ENCODE measurements around the gene ZFP92.
A peak's percentile ranks its signal among the peaks of the same experiment; 100 is the strongest.
"Not testable (repeated sequence)": the region's sequence is repeated elsewhere in the genome, so short reads cannot be mapped to it uniquely, and the experiment has no call there.

The ZFP92 gene

GRCh38 chrX:153387345-153387744 is 23.9 kb upstream of the ZFP92 start:
- DNase-seq = no peak

DNA sequence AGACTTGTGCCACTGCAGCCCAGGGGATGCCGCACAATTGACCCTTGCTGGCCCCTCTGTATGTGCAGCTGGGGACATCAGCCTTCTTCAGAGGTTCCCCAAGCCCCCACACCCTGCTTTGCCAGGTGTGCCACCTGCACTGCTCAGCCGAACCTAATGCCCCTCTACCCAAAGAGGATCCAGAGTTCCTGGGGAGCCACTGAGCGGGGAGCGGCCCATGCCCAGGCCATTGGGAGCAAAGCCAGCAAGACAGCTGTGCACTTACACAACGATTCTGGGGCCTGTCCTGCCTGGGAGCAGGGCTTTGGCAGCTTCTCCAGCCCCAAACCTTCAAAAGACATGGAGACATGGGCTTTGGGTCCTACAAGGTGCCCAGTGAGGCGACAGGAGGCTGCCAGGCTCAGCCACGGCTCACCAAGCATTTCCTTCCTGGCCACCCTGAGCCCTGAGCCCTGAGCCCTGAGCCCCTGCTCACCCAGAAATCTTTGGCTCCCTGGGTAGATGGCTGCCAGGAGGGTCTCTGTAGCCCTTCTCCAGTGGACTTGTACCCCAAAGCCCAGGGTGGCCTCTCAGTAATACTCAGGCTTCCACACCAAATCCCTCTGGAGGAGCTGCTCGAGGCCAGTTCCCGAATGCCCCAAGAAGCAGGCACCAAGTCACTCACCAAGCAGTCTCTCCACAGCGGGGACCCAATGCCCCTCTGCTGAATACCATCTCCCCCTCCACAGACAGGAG is 23.1 kb upstream of the ZFP92 start:
- DNase-seq = no peak

DNA sequence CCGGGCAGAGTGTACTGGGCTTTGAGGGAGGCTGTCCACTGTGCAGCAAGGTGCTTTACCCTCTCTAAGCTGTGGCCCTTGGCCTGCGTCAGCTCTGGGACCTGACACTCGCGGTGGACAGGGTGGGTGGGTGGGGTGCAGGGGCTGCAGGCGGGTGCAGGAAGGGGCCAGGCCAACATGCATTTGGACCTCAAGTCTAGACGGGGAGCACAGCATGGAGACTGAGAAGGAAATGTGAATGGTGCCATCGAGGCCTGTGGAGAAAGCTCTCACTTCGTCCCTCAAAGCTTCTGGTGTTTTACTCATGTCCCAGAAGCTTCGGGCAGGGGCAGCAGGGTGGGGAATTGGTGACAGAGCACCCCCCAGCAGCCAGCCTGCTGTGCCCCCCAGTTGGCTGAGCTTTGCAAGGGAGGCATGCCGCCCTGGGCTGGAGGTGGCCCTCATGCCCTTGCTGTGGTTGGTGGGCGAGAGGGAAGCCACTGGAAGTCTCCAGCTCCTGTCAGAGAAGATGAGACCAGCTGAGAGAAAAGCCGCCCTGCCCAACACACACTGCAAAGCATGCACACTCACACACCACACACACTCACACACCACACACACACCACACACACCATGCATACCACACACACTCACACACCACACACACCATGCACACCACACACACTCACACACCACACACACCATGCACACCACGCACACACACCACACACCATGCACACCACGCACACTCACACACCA is 22.4 kb upstream of the ZFP92 start:
- DNase-seq = no peak

- not testable (repeated sequence) for DNase-seq
These were observed 21.9 kb upstream of the ZFP92 start for GRCh38 chrX:153389460-153389768.

GRCh38 chrX:153392642-153393321 is 18.5 kb upstream of the ZFP92 start:
- no peak for DNase-seq

GRCh38 chrX:153394612-153395011 is 16.7 kb upstream of the ZFP92 start:
- DNase-seq = no peak

GRCh38 chrX:153395613-153396319 is 15.5 kb upstream of the ZFP92 start:
- no peak for DNase-seq

- DNase-seq = no peak
These were observed 14.7 kb upstream of the ZFP92 start for GRCh38 chrX:153396320-153397195.

DNA sequence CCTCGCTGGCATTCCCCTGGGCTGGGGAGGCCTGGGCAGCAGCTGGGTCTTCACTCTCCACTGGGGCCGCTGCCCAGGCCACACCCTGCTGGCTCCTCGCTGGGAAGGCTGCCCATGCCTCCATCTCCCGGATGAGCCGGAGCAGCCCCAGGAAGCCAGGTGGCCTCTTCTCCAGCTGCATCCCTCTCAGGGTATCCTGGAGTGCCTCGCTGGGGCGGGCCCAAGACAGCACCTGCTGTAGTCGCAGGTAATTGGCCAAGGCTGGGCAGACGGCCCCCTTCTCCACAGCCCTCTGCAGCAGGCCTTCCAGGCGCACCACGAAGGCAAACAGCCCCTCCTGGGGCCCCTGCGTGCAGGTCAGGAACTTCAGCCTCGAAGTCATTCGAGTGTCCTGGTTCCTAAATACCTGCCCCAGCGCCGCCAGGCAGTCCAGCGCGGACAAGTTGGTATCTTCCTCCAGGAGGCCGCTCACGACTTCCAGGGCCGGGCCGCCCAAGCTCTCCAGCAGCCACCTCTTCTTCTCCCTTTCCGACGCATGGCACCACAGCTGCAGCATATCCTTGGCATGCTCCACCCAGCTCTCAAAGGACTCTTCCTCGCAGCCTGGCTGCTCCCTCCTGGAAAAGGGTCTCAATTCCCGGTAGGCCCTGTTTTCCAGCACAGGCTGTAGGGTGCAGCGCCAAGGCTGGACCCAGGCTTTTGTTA is 13.9 kb upstream of the ZFP92 start:
- DNase-seq = no peak

DNA sequence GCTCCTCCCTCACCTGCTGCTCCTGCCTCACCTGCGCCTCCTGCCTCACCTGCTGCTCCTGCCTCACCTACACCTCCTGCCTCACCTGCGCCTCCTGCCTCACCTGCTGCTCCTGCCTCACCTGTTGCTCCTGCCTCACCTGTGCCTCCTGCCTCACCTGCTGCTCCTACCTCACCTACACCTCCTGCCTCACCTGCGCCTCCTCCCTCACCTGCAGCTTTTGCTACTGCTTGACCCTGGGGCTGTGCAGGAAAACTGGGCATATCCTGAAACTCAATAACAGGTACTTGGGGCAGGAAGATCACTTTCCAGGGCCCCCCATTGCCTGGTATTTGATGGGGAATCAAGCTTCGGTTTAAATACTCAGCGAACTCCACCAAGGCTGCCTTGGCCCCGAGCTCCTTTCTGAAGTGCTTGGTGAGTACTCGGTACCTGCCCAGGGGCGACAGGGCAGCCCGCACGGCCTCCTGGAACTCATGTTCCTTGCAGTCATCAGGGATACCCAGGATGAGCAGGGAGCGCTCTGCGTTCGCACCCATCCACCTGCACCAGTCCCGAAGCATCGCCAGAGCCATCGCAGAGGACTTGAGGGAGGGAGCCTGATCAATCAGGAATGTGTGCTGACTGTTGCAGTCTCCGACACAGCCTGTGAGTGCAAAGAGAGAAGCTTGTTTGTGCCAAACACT is 12.9 kb upstream of the ZFP92 start:
- no peak for DNase-seq

DNA sequence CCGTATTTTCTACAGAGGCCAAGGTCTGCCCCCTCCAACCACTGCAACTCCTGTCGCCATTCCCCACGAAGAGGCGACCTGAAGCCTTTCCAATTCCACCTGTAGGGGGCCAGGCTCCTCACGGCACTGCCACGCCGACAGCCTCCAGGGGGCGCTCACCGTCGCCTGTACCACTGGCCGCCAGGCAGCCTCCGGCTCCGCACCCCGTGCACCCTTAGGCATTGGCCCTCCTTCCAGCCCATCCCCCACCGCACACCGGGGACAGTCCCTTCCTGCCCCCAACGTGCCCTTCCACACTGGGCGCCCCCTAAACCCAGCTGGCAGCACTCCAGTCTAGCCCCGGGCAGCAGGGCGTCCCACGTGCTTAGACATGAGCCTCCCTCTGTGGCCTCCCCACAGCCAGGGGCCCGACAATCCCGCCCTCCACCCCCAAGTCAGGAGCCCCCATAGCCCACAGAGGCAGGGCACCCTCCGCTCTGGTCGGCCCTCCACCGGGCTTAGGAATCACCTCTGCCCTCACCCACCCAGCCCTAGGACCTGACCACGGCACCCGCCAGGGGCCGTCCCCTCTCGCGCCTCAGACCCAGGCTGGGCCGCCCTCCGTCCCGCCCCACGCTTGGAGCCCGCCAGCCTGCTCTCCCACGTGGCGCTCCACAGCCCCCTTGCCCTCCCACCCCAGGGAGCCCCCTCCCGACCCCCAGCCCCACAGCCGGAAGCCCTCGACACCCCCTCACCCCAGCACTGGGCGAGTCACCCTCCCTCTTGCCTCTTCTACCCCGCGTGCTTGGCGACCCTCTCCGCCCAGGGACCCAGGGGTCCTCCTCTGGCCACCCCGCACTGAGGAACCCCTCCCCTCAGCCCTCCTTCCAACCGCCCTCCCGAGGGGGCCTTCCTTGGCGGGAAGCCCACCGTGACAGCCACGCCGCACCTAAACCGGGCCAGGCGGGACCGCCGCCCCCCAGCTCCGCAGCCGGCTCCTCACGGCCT is 10.8 kb upstream of the ZFP92 start:
- peak; percentile 16 for DNase-seq

GRCh38 chrX:153401133-153401764 is 10.0 kb upstream of the ZFP92 start, which contains the start of gene PNMA6E:
Gene PNMA6E (minus strand): TSS chrX:153401350. CDS start chrX:153398849, 2,501 bp downstream.
- no peak for DNase-seq

DNA sequence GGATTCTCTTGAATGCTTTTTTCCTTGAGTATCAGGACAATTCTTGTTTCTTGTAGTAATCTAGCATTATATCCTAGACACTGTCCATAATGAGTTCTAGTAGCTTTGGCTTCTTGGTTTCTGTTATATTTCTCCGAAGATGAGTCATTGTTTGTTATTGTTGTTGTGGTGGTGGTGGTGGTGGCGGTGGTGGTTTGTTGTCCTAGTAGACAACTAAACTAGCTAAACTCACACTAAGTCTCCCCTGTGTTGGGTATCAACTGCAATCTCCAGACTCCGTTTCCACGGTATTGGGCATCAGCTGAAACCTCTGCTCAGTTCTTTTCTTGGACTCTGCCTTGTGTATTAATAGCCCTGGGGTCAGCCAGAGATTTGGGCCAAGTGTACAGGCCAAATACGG is 6.9 kb upstream of the ZFP92 start:
- not testable (repeated sequence) for DNase-seq

DNA sequence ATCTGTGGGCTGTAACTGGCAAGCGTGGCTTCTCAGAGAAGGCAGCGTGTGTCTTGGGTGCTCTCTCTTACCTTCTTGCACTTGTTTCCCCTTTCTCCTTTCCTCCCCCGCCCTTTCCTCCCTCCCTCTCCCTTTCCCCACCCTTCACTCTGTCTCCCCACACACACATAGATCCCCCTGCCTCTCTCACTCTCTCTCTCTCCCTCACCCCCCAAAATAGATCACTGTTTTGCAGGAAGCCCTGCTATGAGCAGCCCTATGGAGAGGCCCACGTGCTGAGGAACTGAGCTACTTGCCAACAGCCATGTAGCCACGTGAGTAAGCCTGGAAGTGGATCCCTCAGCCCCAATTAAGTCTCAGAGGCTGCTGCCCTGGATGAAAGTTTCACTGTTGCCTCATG is 5.8 kb upstream of the ZFP92 start:
- DNase-seq = no peak

- DNase-seq = no peak
These were observed 5.3 kb upstream of the ZFP92 start for GRCh38 chrX:153406011-153406410.

GRCh38 chrX:153406903-153407302 is 4.4 kb upstream of the ZFP92 start:
- DNase-seq = no peak

DNA sequence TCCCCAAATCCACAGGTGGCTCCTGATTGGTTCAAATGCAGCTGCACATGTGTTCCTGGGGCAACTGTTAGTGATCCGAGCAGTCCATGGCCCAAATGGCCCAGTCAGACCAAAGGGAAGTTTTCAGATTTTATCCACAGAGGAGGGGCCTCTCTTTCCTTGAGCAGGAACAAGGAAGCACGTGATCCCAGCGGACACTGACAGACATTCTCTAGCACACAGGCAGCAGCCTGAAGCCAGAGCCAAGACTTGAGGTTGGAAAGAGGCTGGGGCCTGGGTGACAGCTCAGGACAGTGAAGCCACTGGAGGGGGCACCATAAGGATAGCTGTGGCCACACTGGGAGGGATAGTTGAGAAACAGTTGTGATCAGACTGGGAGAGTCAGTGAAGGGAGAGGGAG is 3.5 kb upstream of the ZFP92 start:
- no peak for DNase-seq

DNA sequence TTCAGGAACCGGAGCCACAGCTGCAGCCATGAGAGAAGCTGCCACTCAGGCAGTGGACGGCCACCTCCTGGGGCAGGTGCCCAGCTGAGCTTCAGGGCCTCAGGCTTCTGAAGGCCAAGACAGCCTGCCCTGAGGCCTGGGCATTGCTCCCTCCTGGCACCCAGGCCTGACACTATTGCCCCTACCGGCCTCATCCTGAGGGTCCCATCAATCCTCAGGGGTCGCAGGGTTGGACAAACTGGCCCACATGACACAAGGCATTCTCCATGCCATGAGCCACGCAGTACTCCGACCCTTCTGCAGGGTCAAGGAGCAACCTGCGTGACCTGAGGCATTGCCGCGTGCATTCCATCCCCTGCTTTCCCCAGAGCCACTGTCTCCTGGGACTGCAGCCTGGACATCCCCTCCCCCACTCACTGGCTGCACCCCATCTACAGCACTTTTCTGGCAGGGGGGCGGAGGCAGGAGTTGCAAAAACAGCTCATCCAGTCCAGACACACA is 3.0 kb upstream of the ZFP92 start:
- no peak for DNase-seq

- no peak for DNase-seq
These were observed 2.4 kb upstream of the ZFP92 start for GRCh38 chrX:153408871-153409351.
